ENCODE results near the gene IRF8.

IRF8 gene

DNA sequence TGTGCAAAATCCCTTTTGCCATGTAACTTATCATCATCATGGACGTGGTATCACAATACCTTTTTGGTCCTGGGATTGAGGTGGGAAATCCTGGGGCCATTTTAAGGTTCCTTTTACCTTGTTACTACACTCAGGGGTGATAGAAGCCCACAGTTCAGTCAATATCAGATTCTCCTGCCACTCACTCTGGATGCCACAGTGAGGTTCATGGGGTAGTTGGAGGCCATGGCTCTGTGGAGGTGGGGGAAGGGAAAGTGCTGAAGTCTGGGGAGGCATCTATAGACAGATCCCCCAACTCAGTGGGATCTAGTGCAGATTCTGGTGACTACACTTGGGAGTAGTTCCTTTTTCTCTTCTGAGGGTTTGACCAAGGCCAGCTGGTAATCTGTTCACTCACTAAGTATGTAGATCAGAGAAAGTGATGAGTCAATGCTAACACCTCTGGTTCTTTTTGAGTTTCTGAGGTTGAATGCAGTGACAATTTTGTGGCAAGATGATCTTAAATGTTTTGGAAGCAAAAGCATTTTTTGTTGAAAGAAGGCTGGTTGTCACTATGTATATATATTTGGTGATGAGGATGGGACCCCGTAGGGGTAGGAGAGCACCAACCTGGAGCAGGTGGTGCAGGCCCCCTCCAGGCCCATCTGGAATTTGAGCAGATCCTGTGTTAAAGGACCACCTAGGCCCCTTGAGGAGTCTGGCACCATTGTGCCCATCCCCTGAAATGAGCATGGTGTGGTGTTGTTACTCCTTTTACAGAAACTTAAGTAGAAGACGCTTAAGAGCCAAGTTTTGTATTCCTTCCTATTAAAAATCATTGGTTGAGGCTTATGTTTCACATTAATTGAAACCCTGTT is 18.8 kb upstream of the IRF8 start:
- Histone ChIP-seq H3K36me3 (ENCODE audit: control insufficient read depth, insufficient read depth, low read length) (no peaks in the 10 kb centered on the region), H3K4me3 (replicated peaks; ENCODE audit: low read depth, low read length) (no peak overlapping the region), H3K27me3 (replicated peaks; ENCODE audit: control insufficient read depth, insufficient read depth, low read length) (no peaks in the 10 kb centered on the region; the same call in 1 of the 2 replicates)
- peak; percentile 68 for DNase-seq (ENCODE audit: extremely low read depth, insufficient read length)
- TF ChIP-seq, protein P1, sequence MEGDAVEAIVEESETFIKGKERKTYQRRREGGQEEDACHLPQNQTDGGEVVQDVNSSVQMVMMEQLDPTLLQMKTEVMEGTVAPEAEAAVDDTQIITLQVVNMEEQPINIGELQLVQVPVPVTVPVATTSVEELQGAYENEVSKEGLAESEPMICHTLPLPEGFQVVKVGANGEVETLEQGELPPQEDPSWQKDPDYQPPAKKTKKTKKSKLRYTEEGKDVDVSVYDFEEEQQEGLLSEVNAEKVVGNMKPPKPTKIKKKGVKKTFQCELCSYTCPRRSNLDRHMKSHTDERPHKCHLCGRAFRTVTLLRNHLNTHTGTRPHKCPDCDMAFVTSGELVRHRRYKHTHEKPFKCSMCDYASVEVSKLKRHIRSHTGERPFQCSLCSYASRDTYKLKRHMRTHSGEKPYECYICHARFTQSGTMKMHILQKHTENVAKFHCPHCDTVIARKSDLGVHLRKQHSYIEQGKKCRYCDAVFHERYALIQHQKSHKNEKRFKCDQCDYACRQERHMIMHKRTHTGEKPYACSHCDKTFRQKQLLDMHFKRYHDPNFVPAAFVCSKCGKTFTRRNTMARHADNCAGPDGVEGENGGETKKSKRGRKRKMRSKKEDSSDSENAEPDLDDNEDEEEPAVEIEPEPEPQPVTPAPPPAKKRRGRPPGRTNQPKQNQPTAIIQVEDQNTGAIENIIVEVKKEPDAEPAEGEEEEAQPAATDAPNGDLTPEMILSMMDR (IDR thresholded peaks at IDR 0.05; ENCODE audit: insufficient read depth, low read length, poor library complexity, severe bottlenecking): no peak

DNA sequence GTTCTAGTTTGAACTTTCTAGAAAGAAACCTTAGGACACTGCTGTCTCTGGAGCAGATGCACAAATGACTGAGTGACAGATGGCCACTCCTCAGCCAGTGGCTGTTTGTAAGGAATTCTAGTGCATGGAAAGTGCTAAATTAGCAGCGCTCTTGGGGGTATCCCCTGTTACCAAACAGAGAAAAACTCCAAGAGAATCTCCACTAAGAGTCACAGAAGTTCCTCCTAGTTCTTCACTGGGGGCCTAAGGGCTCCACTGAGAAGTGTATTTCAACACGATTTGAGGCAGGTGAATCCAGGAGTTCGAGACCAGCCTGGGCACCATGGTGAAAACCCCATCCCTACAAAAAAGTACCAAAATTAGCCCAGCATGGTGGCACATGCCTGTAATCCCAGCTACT is 18.1 kb upstream of the IRF8 start:
- Histone ChIP-seq H3K27me3 (replicated peaks; ENCODE audit: control insufficient read depth, insufficient read depth, low read length) (no peaks in the 10 kb centered on the region; the same call in 1 of the 2 replicates), H3K4me3 (replicated peaks; ENCODE audit: low read depth, low read length) (no peak overlapping the region), H3K36me3 (ENCODE audit: control insufficient read depth, insufficient read depth, low read length) (no peaks in the 10 kb centered on the region)
- DNase-seq (ENCODE audit: extremely low read depth, insufficient read length): no peak
- TF ChIP-seq, protein P1 (IDR thresholded peaks at IDR 0.05; ENCODE audit: insufficient read depth, low read length, poor library complexity, severe bottlenecking): no peak

DNA sequence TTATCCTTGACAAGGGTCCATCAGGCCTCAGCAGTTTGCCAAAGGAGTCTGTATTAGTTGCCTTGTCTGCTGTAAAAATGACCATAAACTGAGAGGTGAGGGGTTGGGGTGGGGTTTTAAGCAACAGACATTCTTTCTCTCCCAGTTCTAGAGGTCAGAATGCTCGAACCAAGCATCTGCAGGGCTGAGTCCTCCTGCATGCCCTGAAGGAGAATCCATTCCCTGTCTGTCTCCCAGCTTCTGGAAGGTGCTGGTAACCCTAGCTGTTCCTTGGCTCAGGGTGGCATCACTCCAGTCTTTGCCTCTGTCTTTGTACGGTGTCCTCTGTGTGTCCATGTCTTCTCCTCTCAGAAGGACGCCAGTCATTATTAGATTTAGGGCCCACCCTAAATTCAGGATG is 17.5 kb upstream of the IRF8 start:
- no peak for DNase-seq (ENCODE audit: extremely low read depth, insufficient read length)
- Histone ChIP-seq H3K4me3 (replicated peaks; ENCODE audit: low read depth, low read length) (no peak overlapping the region), H3K27me3 (replicated peaks; ENCODE audit: control insufficient read depth, insufficient read depth, low read length) (no peaks in the 10 kb centered on the region; the same call in 1 of the 2 replicates), H3K36me3 (ENCODE audit: control insufficient read depth, insufficient read depth, low read length) (no peaks in the 10 kb centered on the region)
- TF ChIP-seq, protein P1 (IDR thresholded peaks at IDR 0.05; ENCODE audit: insufficient read depth, low read length, poor library complexity, severe bottlenecking): no peak

DNA sequence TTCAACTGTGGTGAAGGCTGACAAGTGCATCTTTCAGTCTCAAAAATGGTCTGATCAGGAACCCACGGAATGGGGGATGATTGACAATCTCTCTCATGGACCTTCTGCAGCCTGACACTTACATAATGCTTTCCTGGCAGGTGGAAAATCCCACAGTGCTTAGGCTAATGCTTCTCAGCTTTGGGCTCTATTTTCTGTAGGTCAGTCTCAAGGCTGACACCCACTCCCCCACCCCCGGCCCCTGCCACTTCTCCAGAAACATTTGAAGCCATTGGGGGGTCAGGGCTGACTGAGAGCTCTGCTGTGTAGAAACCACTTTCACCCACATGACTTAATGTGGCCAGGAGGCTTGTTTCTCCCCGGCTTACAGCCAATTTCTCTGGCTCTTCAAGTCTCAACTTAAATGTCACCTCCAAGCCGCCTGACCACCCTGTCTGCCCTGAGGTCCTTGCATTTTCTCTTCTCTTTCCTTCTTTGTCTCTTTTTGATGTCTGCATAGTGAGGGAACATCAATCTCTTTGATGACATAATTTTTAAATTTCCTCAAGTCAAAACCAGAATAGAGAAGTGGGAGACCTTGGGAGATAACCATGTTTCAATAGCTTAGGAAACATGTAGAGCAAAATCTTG is 16.7 kb upstream of the IRF8 start:
- TF ChIP-seq, protein P1 (IDR thresholded peaks at IDR 0.05; ENCODE audit: insufficient read depth, low read length, poor library complexity, severe bottlenecking): no peak
- no peak for DNase-seq (ENCODE audit: extremely low read depth, insufficient read length)
- no peak overlapping the region for H3K4me3 ChIP-seq (replicated peaks; ENCODE audit: low read depth, low read length)
- no peaks in the 10 kb centered on the region for H3K36me3 ChIP-seq (ENCODE audit: control insufficient read depth, insufficient read depth, low read length)
- no peaks in the 10 kb centered on the region; the same call in 1 of the 2 replicates for H3K27me3 ChIP-seq (replicated peaks; ENCODE audit: control insufficient read depth, insufficient read depth, low read length)

DNA sequence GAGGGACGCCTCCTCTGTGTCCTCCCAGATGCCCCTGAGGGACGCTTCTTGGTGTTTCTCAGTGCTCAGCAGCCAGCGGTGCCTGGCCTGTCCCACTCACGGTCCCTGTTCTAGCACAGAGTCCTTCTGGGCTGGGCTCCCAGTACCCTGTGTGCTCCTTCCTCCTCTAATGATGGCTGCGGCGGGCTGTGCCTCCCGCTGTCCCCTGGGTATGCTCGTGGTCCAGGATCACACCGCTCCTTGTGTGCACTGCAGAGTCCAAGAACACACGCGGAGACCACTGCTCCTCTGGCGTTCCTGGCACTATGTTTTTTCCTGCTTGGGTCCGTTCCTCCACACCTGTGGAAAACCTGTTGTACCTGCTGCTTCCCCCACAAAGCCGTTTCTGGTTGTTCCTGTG is 15.1 kb upstream of the IRF8 start:
- H3K27me3 ChIP-seq (replicated peaks; ENCODE audit: control insufficient read depth, insufficient read depth, low read length): no peaks in the 10 kb centered on the region; the same call in 1 of the 2 replicates

More for the DNA sequence above, 15.1 kb upstream of the IRF8 start:
- TF ChIP-seq, protein P1 (IDR thresholded peaks at IDR 0.05; ENCODE audit: insufficient read depth, low read length, poor library complexity, severe bottlenecking): no peak
- no peak overlapping the region for H3K4me3 ChIP-seq (replicated peaks; ENCODE audit: low read depth, low read length)
- no peak for DNase-seq (ENCODE audit: extremely low read depth, insufficient read length)
- no peaks in the 10 kb centered on the region for H3K36me3 ChIP-seq (ENCODE audit: control insufficient read depth, insufficient read depth, low read length)
